Naive thymus-derived CD4-positive, alpha-beta T cell (primary cell): ENCODE data around the gene CLIC3. TPM values are rescaled to one million over a fixed set of nuclear protein-coding genes. Genes with fewer than 3 reads are reported as not detected.

Experiments used
- ATAC-seq: fragments of 150-1000 bp; cut with Tn5 transposase; 2 replicates; pipeline ENCODE4 v1.10.0; 2021; ENCODE audit warnings: mild to moderate bottlenecking, moderate library complexity
- CTCF ChIA-PET: fragments of 350-600 bp; sonication (Branson Sonifier 250); formaldehyde crosslinking; loops from one replicate; lab custom pipeline; 2021; ENCODE audit warnings: antibody characterized with exemption; lab: Charles Lee
- POLR2A ChIA-PET: fragments of 350-600 bp; sonication (Branson Sonifier 250); formaldehyde crosslinking; loops from one replicate; lab custom pipeline; 2021; ENCODE audit warnings: antibody characterized with exemption, inconsistent platforms; lab: Charles Lee
- DNase-seq, 9 donors: peaks; one replicate each; pipeline versions ENCODE4 v3.0.0 to v3.0.0-alpha.2; 2020 to 2022; ENCODE audit warnings: mixed read lengths in 1 of 9
- H3K27ac ChIP-seq: one replicate; pipeline ENCODE4 v1.7.0; 2013; ENCODE audit warnings: mild to moderate bottlenecking, low read depth, low read length, moderate library complexity
- H3K27me3 ChIP-seq, 2 donors: one replicate each; pipeline ENCODE4 v1.7.0; 2013; ENCODE audit warnings: low read length in 2 of 2, mild to moderate bottlenecking in 2 of 2, moderate library complexity in 2 of 2; ENCODE audit not compliant: control insufficient read depth in 2 of 2, insufficient read depth in 2 of 2
- H3K36me3 ChIP-seq, 3 experiments: 1 replicate in 2 of 3; 2 replicates in 1 of 3; pipeline ENCODE4 v1.7.0; 2013; ENCODE audit warnings: low read length in 3 of 3, mild to moderate bottlenecking in 3 of 3, moderate library complexity in 1 of 3; ENCODE audit not compliant: insufficient read depth in 3 of 3, control insufficient read depth in 2 of 3
- H3K4me1 ChIP-seq, 2 donors: one replicate each; pipeline ENCODE4 v1.7.0; 2013; ENCODE audit warnings: low read length in 2 of 2, mild to moderate bottlenecking in 2 of 2, moderate library complexity in 1 of 2; ENCODE audit not compliant: control insufficient read depth in 2 of 2, insufficient read depth in 2 of 2
- H3K4me3 ChIP-seq: 2 replicates; pipeline ENCODE4 v1.7.0; 2013; ENCODE audit warnings: mild to moderate bottlenecking, low read length
- H3K9me3 ChIP-seq, 3 experiments: 1 replicate in 2 of 3; 2 replicates in 1 of 3; pipeline ENCODE4 v1.7.0; 2013; ENCODE audit warnings: low read length in 3 of 3; ENCODE audit not compliant: control insufficient read depth in 2 of 3
- H3K27ac Mint-ChIP-seq, 9 donors: one replicate each; pipeline ENCODE4 v1.8.0; 2020 to 2022; ENCODE audit warnings: mixed read lengths in 9 of 9, mild to moderate bottlenecking in 8 of 9, moderate library complexity in 5 of 9, inconsistent platforms in 2 of 9
- H3K27me3 Mint-ChIP-seq, 5 donors: one replicate each; pipeline ENCODE4 v1.8.0; 2021 to 2022; ENCODE audit warnings: mixed read lengths in 5 of 5, mild to moderate bottlenecking in 1 of 5
- H3K36me3 Mint-ChIP-seq, 5 donors: one replicate each; pipeline ENCODE4 v1.8.0; 2020 to 2022; ENCODE audit warnings: mixed read lengths in 5 of 5, mild to moderate bottlenecking in 3 of 5, inconsistent platforms in 1 of 5
- H3K4me1 Mint-ChIP-seq, 7 donors: one replicate each; pipeline ENCODE4 v1.8.0; 2020 to 2022; ENCODE audit warnings: mixed read lengths in 7 of 7, mild to moderate bottlenecking in 3 of 7, inconsistent platforms in 1 of 7
- H3K4me3 Mint-ChIP-seq, 10 donors: one replicate each; pipeline ENCODE4 v1.8.0; 2020 to 2022; ENCODE audit warnings: mild to moderate bottlenecking in 10 of 10, mixed read lengths in 10 of 10, moderate library complexity in 6 of 10, inconsistent platforms in 2 of 10
- H3K9me3 Mint-ChIP-seq, 11 donors: one replicate each; pipeline ENCODE4 v1.8.0; 2020 to 2022; ENCODE audit warnings: mixed read lengths in 11 of 11, mild to moderate bottlenecking in 4 of 11, inconsistent platforms in 1 of 11, moderate library complexity in 1 of 11
- intact Hi-C, 2 donors: fragments of 100-400 bp; cut with micrococcal nuclease; formaldehyde crosslinking; loops; one replicate each; pipeline ENCODE4 v1.15.1; 2023
- polyA plus RNA-seq, 2 donors: library from polyadenylated mRNA; unstranded; fragments of 300-500 nt; fragmentation: Illumina TruSeq; gene quantifications; one replicate each; pipeline ENCODE4 v1.2.3, GENCODE V29; 2021
- total RNA-seq, 6 experiments: library from RNA in 5 of 6; stranded (reverse) in 5 of 6; gene quantifications; 1 replicate in 5 of 6; 2 replicates in 1 of 6; pipeline ENCODE4 v1.2.3 and lab custom pipeline; 2021 to 2026

Gene CLIC3
- total and polyA plus RNA-seq, 7 experiments from 2014 or later, result 0.31 to 13.0 (median 0.64) TPM; not detected in 1

DNA sequence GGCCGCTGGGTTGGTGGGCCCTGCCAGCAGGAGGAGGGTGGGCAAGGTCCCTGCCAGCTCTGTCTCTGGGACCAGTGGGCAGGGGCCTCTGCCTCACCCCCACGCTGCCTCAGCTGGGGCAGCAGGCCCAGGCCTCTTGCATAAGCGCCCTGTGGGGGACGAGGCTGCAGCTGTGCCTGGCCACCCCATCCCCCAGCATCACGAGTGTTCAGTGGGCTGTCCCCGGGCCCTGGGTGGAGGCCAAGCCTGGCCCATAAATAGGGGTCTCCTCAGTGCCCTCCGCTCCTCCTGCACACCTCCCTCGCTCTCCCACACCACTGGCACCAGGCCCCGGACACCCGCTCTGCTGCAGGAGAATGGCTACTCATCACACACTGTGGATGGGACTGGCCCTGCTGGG is 19.1 kb downstream of the CLIC3 start, which contains the start of gene PTGDS:
PTGDS (plus strand) TSS at position 282 of the 400 bp plus-strand sequence; CDS start at position 357, 75 bp downstream.
- POLR2A ChIA-PET, result interaction anchor here (0.9 kb wide), 1 partner anchor 153 kb away, joined by 3 read pairs; no protein-coding TSS in a partner anchor
- Histone ChIP-seq H3K4me3 (no peak within 1 kb of the TSS), H3K27ac (no peak within 1 kb of the TSS), H3K9me3 (no peaks in the 10 kb centered on the region), H3K36me3 (no peaks in the 10 kb centered on the region), H3K27me3 (no peaks in the 10 kb centered on the region), H3K4me1 (peaks cover 13 to 23% of the 10 kb centered on the region in 2 donors)
- Mint-ChIP-seq H3K27me3 (peaks cover 0 to 5% (median 3%) of the 10 kb centered on the region in 5 donors), H3K27ac (peak within 1 kb of the TSS in 1 of 9 donors; percentile 33), H3K4me1 (peaks cover 0 to 19% (median 7%) of the 10 kb centered on the region in 7 donors), H3K9me3 (no peaks in the 10 kb centered on the region), H3K36me3 (no peaks in the 10 kb centered on the region), H3K4me3 (peak within 1 kb of the TSS in 4 of 10 donors; percentile 23 to 42 (median 40))
- ATAC-seq (no peak), DNase-seq (no peak)
- CTCF ChIA-PET, result no interaction called here
- intact Hi-C loops, result no loop called here

DNA sequence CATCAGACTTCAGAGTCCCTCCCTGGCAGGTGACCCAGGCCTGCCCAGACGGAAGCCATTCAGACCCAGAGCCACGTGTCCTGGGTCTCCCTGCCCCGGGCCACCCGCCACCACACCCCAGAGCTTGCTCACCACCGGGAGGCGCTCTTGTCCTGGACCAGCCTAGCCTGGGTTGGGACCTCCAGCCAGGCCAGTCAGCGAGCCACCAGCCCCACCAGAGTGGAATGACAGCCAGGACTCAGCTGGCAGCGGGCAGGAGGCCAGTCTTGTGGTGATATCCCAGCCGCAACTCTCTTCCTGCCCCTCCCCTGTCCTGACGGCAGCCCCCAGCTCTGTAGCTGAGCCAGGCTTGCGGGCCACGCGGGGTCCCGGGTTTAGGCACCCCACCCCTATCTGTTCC is 20.7 kb downstream of the CLIC3 start:
- intact Hi-C loops, result no loop called here
- ChIA-PET POLR2A (interaction anchor here (1.4 kb wide), 1 partner anchor 17 kb away, joined by 6 read pairs; the partner anchor contains the start of gene PAXX), CTCF (interaction anchor here (0.6 to 0.7 kb wide), 2 partner anchors 25 to 45 kb away, joined by 3 read pairs; no protein-coding TSS in a partner anchor)
- H3K36me3 ChIP-seq, result no peaks in the 10 kb centered on the region
- H3K27me3 ChIP-seq, result no peaks in the 10 kb centered on the region
- peaks cover 13 to 23% of the 10 kb centered on the region in 2 donors for H3K4me1 ChIP-seq
- ATAC-seq, result no peak
- no peak overlapping the region for H3K27ac Mint-ChIP-seq
- no peak overlapping the region for H3K27ac ChIP-seq
- peak overlapping the region in 4 of 10 donors; percentile 9 to 55 (median 42) for H3K4me3 Mint-ChIP-seq
- H3K36me3 Mint-ChIP-seq, result no peaks in the 10 kb centered on the region
- DNase-seq, result no peak
- H3K4me3 ChIP-seq, result no peak overlapping the region
- peaks cover 0 to 4% (median 0%) of the 10 kb centered on the region in 5 donors for H3K27me3 Mint-ChIP-seq
- H3K9me3 ChIP-seq, result no peaks in the 10 kb centered on the region
- H3K4me1 Mint-ChIP-seq, result peaks cover 0 to 19% (median 7%) of the 10 kb centered on the region in 7 donors
- H3K9me3 Mint-ChIP-seq, result no peaks in the 10 kb centered on the region

DNA sequence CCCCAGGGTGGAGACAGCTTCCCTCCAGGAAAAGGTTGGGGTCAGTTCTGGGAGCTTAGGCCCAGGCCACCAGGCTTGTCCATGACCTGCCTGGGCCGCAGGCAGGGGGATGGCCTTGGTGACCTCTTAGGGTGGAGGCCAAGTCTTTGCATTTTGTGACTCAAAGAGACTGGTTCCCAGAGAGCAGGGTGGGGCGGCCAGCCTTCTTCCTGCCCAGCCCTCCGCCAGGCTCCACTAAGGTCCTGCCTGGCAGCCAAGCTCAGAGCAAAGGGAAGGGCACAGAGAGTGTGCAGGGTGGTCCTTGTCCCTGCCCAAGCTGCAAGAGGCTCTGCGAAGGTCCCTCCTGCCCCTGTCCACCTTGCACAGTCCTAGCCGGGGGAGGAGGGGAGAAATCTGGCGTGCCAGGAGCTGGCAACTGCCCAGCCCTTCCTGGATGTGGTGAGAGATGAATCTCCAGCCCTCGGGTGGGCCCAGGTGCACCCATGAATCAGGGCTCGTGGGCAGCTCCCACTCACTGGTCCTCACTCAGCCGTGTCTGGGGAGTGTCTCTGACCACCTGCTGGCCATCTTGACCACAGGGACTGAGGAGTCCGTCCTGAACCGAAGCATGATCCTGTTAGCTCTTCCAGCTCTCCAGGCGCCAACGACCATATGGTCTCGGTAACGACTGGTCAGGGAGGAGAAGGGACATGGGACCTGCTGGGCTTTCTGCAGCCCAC is 21.4 kb downstream of the CLIC3 start:
- CTCF ChIA-PET, result interaction anchor here (0.7 kb wide), 1 partner anchor 55 kb away, joined by 3 read pairs; no protein-coding TSS in a partner anchor
- no peaks in the 10 kb centered on the region for H3K9me3 Mint-ChIP-seq
- Histone ChIP-seq H3K27me3 (no peaks in the 10 kb centered on the region), H3K4me3 (peak overlapping the region; percentile 33), H3K27ac (no peak overlapping the region), H3K4me1 (peaks cover 13 to 23% of the 10 kb centered on the region in 2 donors), H3K36me3 (no peaks in the 10 kb centered on the region), H3K9me3 (no peaks in the 10 kb centered on the region)
- no peaks in the 10 kb centered on the region for H3K36me3 Mint-ChIP-seq
- no peak for DNase-seq
- peaks cover 0 to 4% (median 0%) of the 10 kb centered on the region in 5 donors for H3K27me3 Mint-ChIP-seq
- peak overlapping the region in 1 of 9 donors; percentile 45 for H3K27ac Mint-ChIP-seq
- intact Hi-C loops, result no loop called here
- peak overlapping the region in 4 of 10 donors; percentile 9 to 55 (median 42) for H3K4me3 Mint-ChIP-seq
- ATAC-seq, result no peak
- POLR2A ChIA-PET, result interaction anchor here (1.4 kb wide), 1 partner anchor 18 kb away, joined by 6 read pairs; the partner anchor contains the start of gene PAXX
- H3K4me1 Mint-ChIP-seq, result peaks cover 0 to 19% (median 7%) of the 10 kb centered on the region in 7 donors

DNA sequence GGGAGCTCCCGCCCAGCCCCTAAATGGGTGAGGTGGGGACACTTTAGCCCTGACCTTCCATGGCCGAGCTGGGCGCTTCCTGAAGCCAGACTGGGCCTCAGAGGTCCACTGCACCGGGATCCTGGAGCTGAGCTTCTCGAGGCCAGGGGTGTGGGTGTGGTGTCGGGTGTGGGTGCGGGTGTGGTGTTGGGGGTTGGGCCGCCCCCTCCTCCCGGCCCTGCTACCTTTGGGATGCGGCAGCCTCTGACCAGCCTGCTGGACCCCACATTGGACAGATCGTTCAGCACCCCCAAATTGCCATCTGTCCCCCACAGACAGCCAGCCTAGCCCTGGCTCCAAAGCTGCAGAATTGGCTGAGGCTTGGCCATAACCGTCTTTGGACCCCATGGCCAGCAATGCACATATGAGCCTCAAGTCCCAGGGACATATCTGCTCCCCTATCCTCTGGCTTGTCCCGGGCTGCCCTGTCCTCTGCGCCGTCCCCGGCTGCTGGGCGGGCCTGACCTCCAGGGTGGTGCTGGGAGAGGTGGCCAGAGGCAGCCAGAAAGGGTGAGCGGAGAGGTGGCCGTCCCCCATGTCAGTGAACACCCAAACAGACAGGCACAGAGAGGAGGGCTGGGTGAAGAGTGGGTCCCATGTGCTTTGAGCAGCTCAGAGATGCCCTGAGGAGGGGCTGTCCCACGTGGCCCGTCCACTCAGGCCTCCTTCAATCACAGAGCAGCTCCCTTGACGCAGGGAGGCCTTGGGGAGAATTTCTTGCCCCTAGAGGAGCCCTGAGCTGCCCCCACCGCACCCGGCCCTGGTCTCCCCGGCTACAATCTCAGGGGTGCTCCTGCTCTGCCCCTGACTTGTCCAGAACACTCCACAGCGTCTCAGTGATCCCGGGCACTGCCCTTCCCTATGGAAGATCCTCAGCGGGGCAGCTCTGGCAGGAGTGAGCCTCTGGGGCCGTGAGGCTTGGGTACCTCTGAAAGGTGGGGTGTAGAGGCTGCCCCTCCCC is 22.4 kb downstream of the CLIC3 start:
- ATAC-seq (no peak), DNase-seq (no peak)
- intact Hi-C loops, result no loop called here
- no peaks in the 10 kb centered on the region for H3K9me3 ChIP-seq
- POLR2A ChIA-PET, result interaction anchor here (0.8 to 1.4 kb wide), 3 partner anchors 9 to 19 kb away, joined by 3 to 6 read pairs (median 3); partner anchors contain the start of gene PAXX
- H3K27me3 Mint-ChIP-seq, result peaks cover 0 to 4% (median 0%) of the 10 kb centered on the region in 5 donors
- H3K4me3 Mint-ChIP-seq, result no peak overlapping the region
- no peak overlapping the region for H3K27ac Mint-ChIP-seq
- H3K4me1 ChIP-seq, result peaks cover 13 to 23% of the 10 kb centered on the region in 2 donors
- no peak overlapping the region for H3K27ac ChIP-seq
- no peak overlapping the region for H3K4me3 ChIP-seq
- no peaks in the 10 kb centered on the region for H3K9me3 Mint-ChIP-seq
- H3K27me3 ChIP-seq, result no peaks in the 10 kb centered on the region
- no peaks in the 10 kb centered on the region for H3K36me3 Mint-ChIP-seq
- H3K36me3 ChIP-seq, result no peaks in the 10 kb centered on the region
- CTCF ChIA-PET, result interaction anchor here (0.7 kb wide), 1 partner anchor 56 kb away, joined by 3 read pairs; no protein-coding TSS in a partner anchor
- H3K4me1 Mint-ChIP-seq, result peaks cover 0 to 19% (median 7%) of the 10 kb centered on the region in 7 donors

DNA sequence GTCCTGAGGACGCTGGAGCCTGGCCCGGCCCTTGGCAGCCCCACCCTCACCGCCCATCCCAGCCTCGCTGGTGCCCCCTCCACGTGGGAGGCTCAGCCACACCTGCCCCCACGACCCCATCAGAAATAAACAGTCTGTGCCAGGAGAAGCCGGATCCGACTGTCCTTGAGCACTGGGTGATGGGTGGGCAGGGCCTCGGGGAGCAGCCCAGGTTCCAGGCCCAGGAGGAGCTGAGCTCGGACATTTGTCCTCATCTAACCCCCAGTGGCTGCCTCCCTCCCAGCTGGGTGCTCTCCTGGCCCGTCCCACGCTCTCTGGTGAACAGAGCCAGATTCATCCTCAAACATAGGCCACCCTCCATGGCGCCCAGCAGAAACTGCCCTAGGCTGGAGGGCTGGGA is 23.6 kb downstream of the CLIC3 start:
- no peaks in the 10 kb centered on the region for H3K36me3 Mint-ChIP-seq
- H3K9me3 ChIP-seq, result no peaks in the 10 kb centered on the region
- DNase-seq (no peak), ATAC-seq (no peak)
- H3K27ac ChIP-seq, result no peak overlapping the region
- H3K27me3 ChIP-seq, result no peaks in the 10 kb centered on the region
- no peak overlapping the region for H3K27ac Mint-ChIP-seq
- H3K4me3 ChIP-seq, result no peak overlapping the region
- H3K27me3 Mint-ChIP-seq, result peaks cover 0 to 4% (median 0%) of the 10 kb centered on the region in 5 donors
- H3K9me3 Mint-ChIP-seq, result no peaks in the 10 kb centered on the region
- H3K4me1 ChIP-seq, result peaks cover 13 to 23% of the 10 kb centered on the region in 2 donors
- no peaks in the 10 kb centered on the region for H3K36me3 ChIP-seq
- intact Hi-C loops, result no loop called here
- CTCF ChIA-PET, result no interaction called here
- POLR2A ChIA-PET, result interaction anchor here (1.0 kb wide), 1 partner anchor 11 kb away, joined by 3 read pairs; no protein-coding TSS in a partner anchor
- no peak overlapping the region for H3K4me3 Mint-ChIP-seq
- peaks cover 0 to 19% (median 7%) of the 10 kb centered on the region in 7 donors for H3K4me1 Mint-ChIP-seq

DNA sequence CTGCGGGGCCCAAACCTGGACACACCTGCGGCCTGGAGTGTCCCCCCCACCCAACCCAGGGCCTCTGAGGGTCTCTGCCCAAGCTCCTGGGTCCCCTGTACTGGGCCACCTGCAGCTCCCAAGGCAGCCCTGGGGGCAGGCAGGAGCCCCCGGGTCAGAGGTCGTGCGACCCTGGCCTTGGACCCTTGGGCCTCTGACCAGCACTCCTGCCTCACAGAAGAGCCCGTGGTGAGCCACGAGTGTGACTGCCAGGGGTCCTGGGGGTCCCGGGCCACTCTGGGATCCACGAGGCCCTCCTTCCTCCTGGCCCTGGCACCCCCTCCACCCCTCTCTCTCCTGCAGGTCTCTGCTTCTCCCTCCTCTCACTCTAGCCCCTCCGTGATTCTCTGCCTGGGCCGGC is 24.0 kb downstream of the CLIC3 start:
- Histone ChIP-seq H3K9me3 (no peaks in the 10 kb centered on the region), H3K27ac (no peak overlapping the region), H3K27me3 (no peaks in the 10 kb centered on the region), H3K4me3 (no peak overlapping the region), H3K4me1 (peaks cover 13 to 23% of the 10 kb centered on the region in 2 donors), H3K36me3 (no peaks in the 10 kb centered on the region)
- H3K27ac Mint-ChIP-seq, result no peak overlapping the region
- H3K9me3 Mint-ChIP-seq, result no peaks in the 10 kb centered on the region
- DNase-seq, result no peak
- H3K27me3 Mint-ChIP-seq, result peaks cover 0 to 4% (median 0%) of the 10 kb centered on the region in 5 donors
- intact Hi-C loops, result no loop called here
- ChIA-PET CTCF (no interaction called here), POLR2A (no interaction called here)
- H3K36me3 Mint-ChIP-seq, result no peaks in the 10 kb centered on the region
- H3K4me3 Mint-ChIP-seq, result no peak overlapping the region
- ATAC-seq, result no peak
- H3K4me1 Mint-ChIP-seq, result peaks cover 0 to 20% (median 7%) of the 10 kb centered on the region in 7 donors
